WTC11 (cell line): ENCODE data around the gene OR6B2. TPM values are rescaled to one million over a fixed set of nuclear protein-coding genes. Genes with fewer than 3 reads are reported as not detected.

ENCODE experiments used
- ATAC-seq: fragments of 200-7000 bp; cut with Tn5 transposase; 2 replicates; pipeline ENCODE4 v1.10.0; 2021; ENCODE audit warnings: mild to moderate bottlenecking, moderate library complexity
- CTCF ChIA-PET: fragments of 300-600 bp; sonication (Branson Sonifier 250); formaldehyde crosslinking; loops from one replicate; lab custom pipeline; 2021; ENCODE audit warnings: antibody characterized with exemption; lab: Charles Lee
- POLR2A ChIA-PET: fragments of 350-600 bp; sonication (Branson Sonifier 250); formaldehyde crosslinking; loops from one replicate; lab custom pipeline; 2021; ENCODE audit warnings: antibody characterized with exemption; lab: Charles Lee
- DNase-seq: peaks from one replicate; pipeline ENCODE4 v3.0.0; 2021; ENCODE audit warnings: low spot score
- H3K27ac Mint-ChIP-seq: 2 replicates; pipeline ENCODE4 v1.8.0; 2021; ENCODE audit warnings: mixed read lengths
- H3K27me3 Mint-ChIP-seq: 2 replicates; pipeline ENCODE4 v1.8.0; 2021; ENCODE audit warnings: low read depth, mild to moderate bottlenecking, moderate library complexity, mixed read lengths
- H3K36me3 Mint-ChIP-seq: 2 replicates; pipeline ENCODE4 v1.8.0; 2021; ENCODE audit warnings: mixed read lengths
- H3K4me1 Mint-ChIP-seq: 2 replicates; pipeline ENCODE4 v1.8.0; 2022; ENCODE audit warnings: mixed read lengths
- H3K4me3 Mint-ChIP-seq: 2 replicates; pipeline ENCODE4 v1.8.0; 2021; ENCODE audit warnings: mild to moderate bottlenecking, moderate library complexity, mixed read lengths
- H3K9me3 Mint-ChIP-seq: 2 replicates; pipeline ENCODE4 v1.8.0; 2021; ENCODE audit warnings: mixed read lengths
- CREB1 ChIP-seq: sonication (generic); formaldehyde crosslinking; IDR thresholded peaks from 2 replicates; pipeline ENCODE4 v1.8.0; 2023; ENCODE audit warnings: mild to moderate bottlenecking, missing genetic modification reagents
- FOXK1 ChIP-seq: sonication (generic); formaldehyde crosslinking; IDR thresholded peaks from 2 replicates; pipeline ENCODE4 v1.8.0; 2022; ENCODE audit warnings: mild to moderate bottlenecking, moderate library complexity, missing genetic modification reagents
- GABPB1 ChIP-seq: sonication (generic); formaldehyde crosslinking; IDR thresholded peaks from 2 replicates; pipeline ENCODE4 v1.8.1; 2023; ENCODE audit warnings: mild to moderate bottlenecking, missing genetic modification reagents
- HMGA2 ChIP-seq: fragments of 250-450 bp; sonication (Bioruptor Pico); IDR thresholded peaks from 2 replicates; pipeline ENCODE4 v1.4.0; 2021; ENCODE audit warnings: mild to moderate bottlenecking, moderate library complexity
- KAT7 ChIP-seq: sonication (generic); formaldehyde crosslinking; IDR thresholded peaks from 2 replicates; pipeline ENCODE4 v1.8.1; 2023; ENCODE audit warnings: missing genetic modification reagents, mild to moderate bottlenecking, borderline replicate concordance
- NFE2L1 ChIP-seq: sonication (generic); formaldehyde crosslinking; IDR thresholded peaks from 2 replicates; pipeline ENCODE4 v1.8.1; 2023; ENCODE audit warnings: missing genetic modification reagents
- NFYB ChIP-seq: sonication (generic); formaldehyde crosslinking; conservative IDR thresholded peaks from 2 replicates; pipeline ENCODE4 v1.8.0; 2022; ENCODE audit warnings: low read depth, missing genetic modification reagents
- PRRX2 ChIP-seq: fragments of 250-450 bp; sonication (Bioruptor Pico); IDR thresholded peaks from 2 replicates; pipeline ENCODE4 v1.8.0; 2021; ENCODE audit warnings: mild to moderate bottlenecking
- SP1 ChIP-seq: sonication (generic); formaldehyde crosslinking; conservative IDR thresholded peaks from 2 replicates; pipeline ENCODE4 v1.8.1; 2022; ENCODE audit warnings: missing genetic modification reagents
- TEAD4 ChIP-seq: sonication (generic); formaldehyde crosslinking; IDR thresholded peaks from 2 replicates; pipeline ENCODE4 v1.8.0; 2022; ENCODE audit warnings: mild to moderate bottlenecking, missing genetic modification reagents
- ZNF121 ChIP-seq: sonication (generic); formaldehyde crosslinking; IDR thresholded peaks from 2 replicates; pipeline ENCODE4 v1.8.0; 2023; ENCODE audit warnings: missing genetic modification reagents
- ZNF416 ChIP-seq: fragments of 250-450 bp; sonication (Bioruptor Pico); IDR thresholded peaks from 2 replicates; pipeline ENCODE4 v1.9.0; 2021; ENCODE audit warnings: mild to moderate bottlenecking, inconsistent platforms
- total RNA-seq: library from RNA; stranded (reverse); gene quantifications from 3 replicates; pipeline ENCODE4 v1.2.3, GENCODE V29; 2021
- TF ChIP-seq, protein P1 (sequence below): sonication (generic); formaldehyde crosslinking; IDR thresholded peaks from 2 replicates; pipeline ENCODE4 v1.8.1; 2022; ENCODE audit warnings: low read depth, missing genetic modification reagents, borderline replicate concordance
- TF ChIP-seq, protein P2 (sequence below): sonication (generic); formaldehyde crosslinking; IDR thresholded peaks from 2 replicates; pipeline ENCODE4 v1.8.1; 2023; ENCODE audit warnings: mild to moderate bottlenecking, missing genetic modification reagents, moderate library complexity
- TF ChIP-seq, protein P3 (sequence below): sonication (generic); formaldehyde crosslinking; IDR thresholded peaks from 2 replicates; pipeline ENCODE4 v1.8.1; 2023; ENCODE audit warnings: mild to moderate bottlenecking, missing genetic modification reagents
- TF ChIP-seq, protein P4 (sequence below): sonication (generic); formaldehyde crosslinking; IDR thresholded peaks from 2 replicates; pipeline ENCODE4 v1.8.1; 2022; ENCODE audit warnings: mild to moderate bottlenecking, missing genetic modification reagents, moderate library complexity, borderline replicate concordance
- TF ChIP-seq, protein P5 (sequence below): fragments of 250-450 bp; sonication (Bioruptor Pico); conservative IDR thresholded peaks from 2 replicates; pipeline ENCODE4 v1.9.0; 2021; ENCODE audit warnings: mild to moderate bottlenecking
- TF ChIP-seq, protein P6 (sequence below): sonication (generic); formaldehyde crosslinking; conservative IDR thresholded peaks from 2 replicates; pipeline ENCODE4 v1.8.1; 2023; ENCODE audit warnings: mild to moderate bottlenecking, low read depth, missing genetic modification reagents, moderate library complexity
- TF ChIP-seq, protein P7 (sequence below): sonication (generic); formaldehyde crosslinking; conservative IDR thresholded peaks from 2 replicates; pipeline ENCODE4 v1.8.1; 2022; ENCODE audit warnings: mild to moderate bottlenecking, missing genetic modification reagents
- TF ChIP-seq, protein P8 (sequence below): sonication (generic); formaldehyde crosslinking; IDR thresholded peaks from 2 replicates; pipeline ENCODE4 v1.8.1; 2022; ENCODE audit warnings: mild to moderate bottlenecking, moderate library complexity, missing genetic modification reagents

OR6B2 gene
- total RNA-seq, 1 experiment from 2014 or later, result not detected

DNA sequence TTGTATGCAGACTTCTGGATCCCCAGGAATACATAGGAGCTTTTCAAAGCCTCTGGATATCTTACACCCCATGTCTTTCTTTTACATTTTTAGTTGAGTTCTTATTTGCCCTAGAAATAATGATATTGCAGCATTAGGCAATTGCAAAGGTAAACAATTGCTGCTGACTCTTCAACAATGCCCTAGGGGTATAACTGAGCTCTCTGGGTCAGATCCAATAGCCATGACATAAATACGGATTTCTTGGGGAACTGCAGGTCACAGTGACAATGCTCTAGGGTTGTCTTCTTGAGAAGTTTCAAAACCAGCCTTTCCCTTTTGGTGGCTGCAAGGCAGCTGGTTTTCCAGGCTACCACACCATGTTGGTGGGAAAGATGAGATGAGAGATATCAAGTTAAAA lies 39.6 kb upstream of the OR6B2 start:
- H3K36me3 Mint-ChIP-seq, result peaks cover 9% of the 10 kb centered on the region
- H3K9me3 Mint-ChIP-seq, result peaks cover 44% of the 10 kb centered on the region

DNA sequence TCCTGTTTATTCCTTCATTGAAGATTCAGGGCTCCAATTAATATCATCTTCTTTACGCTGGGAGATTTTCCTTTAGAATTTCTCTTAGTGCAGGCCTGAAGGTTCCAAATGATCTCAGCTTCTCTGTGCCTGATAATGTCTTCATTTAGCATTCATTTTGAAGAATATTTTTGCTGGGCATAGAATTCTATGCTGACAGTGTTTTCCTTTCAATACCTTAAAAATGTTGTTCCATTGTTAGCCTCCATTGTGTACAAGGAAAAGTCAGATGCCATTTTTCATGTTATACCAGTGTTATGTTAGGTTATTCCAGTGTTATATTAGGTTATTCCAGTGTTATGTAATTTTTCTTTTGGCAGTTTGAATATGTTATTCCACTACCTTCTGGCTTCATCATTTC lies 38.0 kb upstream of the OR6B2 start:
- H3K27ac Mint-ChIP-seq, result no peak overlapping the region
- no peak for DNase-seq
- H3K27me3 Mint-ChIP-seq, result no peaks in the 10 kb centered on the region

More for the DNA sequence above, 39.6 kb upstream of the OR6B2 start:
- ChIA-PET POLR2A (no interaction called here), CTCF (interaction anchor here (1.5 kb wide), 1 partner anchor 9 kb away, joined by 3 read pairs; no protein-coding TSS in a partner anchor)
- Mint-ChIP-seq H3K27ac (no peak overlapping the region), H3K27me3 (no peaks in the 10 kb centered on the region), H3K4me1 (peaks cover 24% of the 10 kb centered on the region), H3K4me3 (no peak overlapping the region)
- ATAC-seq (no peak), DNase-seq (no peak)
- TF ChIP-seq, protein P1, sequence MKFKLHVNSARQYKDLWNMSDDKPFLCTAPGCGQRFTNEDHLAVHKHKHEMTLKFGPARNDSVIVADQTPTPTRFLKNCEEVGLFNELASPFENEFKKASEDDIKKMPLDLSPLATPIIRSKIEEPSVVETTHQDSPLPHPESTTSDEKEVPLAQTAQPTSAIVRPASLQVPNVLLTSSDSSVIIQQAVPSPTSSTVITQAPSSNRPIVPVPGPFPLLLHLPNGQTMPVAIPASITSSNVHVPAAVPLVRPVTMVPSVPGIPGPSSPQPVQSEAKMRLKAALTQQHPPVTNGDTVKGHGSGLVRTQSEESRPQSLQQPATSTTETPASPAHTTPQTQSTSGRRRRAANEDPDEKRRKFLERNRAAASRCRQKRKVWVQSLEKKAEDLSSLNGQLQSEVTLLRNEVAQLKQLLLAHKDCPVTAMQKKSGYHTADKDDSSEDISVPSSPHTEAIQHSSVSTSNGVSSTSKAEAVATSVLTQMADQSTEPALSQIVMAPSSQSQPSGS (CRISPR knock-in tag), result no peak
- TF ChIP-seq, protein P2, sequence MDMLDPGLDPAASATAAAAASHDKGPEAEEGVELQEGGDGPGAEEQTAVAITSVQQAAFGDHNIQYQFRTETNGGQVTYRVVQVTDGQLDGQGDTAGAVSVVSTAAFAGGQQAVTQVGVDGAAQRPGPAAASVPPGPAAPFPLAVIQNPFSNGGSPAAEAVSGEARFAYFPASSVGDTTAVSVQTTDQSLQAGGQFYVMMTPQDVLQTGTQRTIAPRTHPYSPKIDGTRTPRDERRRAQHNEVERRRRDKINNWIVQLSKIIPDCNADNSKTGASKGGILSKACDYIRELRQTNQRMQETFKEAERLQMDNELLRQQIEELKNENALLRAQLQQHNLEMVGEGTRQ (CRISPR knock-in tag), result no peak
- TF ChIP-seq, protein P3, sequence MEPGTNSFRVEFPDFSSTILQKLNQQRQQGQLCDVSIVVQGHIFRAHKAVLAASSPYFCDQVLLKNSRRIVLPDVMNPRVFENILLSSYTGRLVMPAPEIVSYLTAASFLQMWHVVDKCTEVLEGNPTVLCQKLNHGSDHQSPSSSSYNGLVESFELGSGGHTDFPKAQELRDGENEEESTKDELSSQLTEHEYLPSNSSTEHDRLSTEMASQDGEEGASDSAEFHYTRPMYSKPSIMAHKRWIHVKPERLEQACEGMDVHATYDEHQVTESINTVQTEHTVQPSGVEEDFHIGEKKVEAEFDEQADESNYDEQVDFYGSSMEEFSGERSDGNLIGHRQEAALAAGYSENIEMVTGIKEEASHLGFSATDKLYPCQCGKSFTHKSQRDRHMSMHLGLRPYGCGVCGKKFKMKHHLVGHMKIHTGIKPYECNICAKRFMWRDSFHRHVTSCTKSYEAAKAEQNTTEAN (CRISPR knock-in tag), result no peak
- TF ChIP-seq, protein P4, sequence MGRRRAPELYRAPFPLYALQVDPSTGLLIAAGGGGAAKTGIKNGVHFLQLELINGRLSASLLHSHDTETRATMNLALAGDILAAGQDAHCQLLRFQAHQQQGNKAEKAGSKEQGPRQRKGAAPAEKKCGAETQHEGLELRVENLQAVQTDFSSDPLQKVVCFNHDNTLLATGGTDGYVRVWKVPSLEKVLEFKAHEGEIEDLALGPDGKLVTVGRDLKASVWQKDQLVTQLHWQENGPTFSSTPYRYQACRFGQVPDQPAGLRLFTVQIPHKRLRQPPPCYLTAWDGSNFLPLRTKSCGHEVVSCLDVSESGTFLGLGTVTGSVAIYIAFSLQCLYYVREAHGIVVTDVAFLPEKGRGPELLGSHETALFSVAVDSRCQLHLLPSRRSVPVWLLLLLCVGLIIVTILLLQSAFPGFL (CRISPR knock-in tag), result no peak
- TF ChIP-seq ZNF416 (CRISPR knock-in tag) (no peak), FOXK1 (CRISPR knock-in tag) (no peak), TEAD4 (CRISPR knock-in tag) (no peak)
- TF ChIP-seq, protein P5, sequence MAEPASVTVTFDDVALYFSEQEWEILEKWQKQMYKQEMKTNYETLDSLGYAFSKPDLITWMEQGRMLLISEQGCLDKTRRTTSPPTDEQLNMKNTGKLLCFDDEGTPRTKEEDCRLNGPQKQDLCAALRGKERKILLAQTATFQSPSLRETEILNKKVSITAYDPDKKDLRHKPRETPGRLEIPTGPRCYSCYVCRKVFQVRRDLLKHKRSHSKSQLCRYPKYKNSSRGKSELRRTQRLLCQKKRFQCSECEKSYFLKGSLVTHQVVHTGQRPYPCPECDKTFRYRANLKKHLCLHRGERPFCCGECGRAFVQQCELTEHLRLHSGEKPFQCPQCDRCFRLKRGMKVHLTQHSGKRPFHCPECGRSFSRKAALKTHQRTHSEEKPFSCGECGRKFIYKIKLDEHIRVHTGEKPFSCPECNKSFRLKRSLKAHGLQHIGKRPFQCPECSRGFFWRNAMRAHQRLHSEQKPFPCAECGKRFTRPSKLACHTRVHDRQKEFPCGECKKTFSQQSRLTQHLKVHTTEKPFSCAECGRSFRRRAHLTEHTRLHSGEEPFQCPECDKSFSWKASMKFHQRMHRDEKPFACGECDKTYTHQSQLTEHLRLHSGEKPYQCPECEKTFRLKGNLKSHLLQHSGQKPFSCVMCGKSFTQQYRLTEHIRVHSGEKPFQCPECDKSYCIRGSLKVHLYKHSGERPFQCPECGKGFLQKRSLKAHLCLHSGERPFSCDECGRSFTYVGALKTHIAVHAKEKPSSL (CRISPR knock-in tag), result no peak

More for the DNA sequence above, 38.0 kb upstream of the OR6B2 start:
- Mint-ChIP-seq H3K4me1 (peaks cover 24% of the 10 kb centered on the region), H3K4me3 (no peak overlapping the region), H3K36me3 (peaks cover 9% of the 10 kb centered on the region), H3K9me3 (peaks cover 33% of the 10 kb centered on the region)
- ATAC-seq, result no peak
- ChIA-PET POLR2A (no interaction called here), CTCF (no interaction called here)
- TF ChIP-seq NFYB (no peak), CREB1 (CRISPR knock-in tag) (no peak), GABPB1 (CRISPR knock-in tag) (no peak), NFE2L1 (CRISPR knock-in tag) (no peak), SP1 (no peak), ZNF121 (CRISPR knock-in tag) (no peak), PRRX2 (no peak), KAT7 (no peak), HMGA2 (CRISPR knock-in tag) (no peak)
- TF ChIP-seq, protein P6, sequence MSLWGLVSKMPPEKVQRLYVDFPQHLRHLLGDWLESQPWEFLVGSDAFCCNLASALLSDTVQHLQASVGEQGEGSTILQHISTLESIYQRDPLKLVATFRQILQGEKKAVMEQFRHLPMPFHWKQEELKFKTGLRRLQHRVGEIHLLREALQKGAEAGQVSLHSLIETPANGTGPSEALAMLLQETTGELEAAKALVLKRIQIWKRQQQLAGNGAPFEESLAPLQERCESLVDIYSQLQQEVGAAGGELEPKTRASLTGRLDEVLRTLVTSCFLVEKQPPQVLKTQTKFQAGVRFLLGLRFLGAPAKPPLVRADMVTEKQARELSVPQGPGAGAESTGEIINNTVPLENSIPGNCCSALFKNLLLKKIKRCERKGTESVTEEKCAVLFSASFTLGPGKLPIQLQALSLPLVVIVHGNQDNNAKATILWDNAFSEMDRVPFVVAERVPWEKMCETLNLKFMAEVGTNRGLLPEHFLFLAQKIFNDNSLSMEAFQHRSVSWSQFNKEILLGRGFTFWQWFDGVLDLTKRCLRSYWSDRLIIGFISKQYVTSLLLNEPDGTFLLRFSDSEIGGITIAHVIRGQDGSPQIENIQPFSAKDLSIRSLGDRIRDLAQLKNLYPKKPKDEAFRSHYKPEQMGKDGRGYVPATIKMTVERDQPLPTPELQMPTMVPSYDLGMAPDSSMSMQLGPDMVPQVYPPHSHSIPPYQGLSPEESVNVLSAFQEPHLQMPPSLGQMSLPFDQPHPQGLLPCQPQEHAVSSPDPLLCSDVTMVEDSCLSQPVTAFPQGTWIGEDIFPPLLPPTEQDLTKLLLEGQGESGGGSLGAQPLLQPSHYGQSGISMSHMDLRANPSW (CRISPR knock-in tag), result no peak
- TF ChIP-seq, protein P7, sequence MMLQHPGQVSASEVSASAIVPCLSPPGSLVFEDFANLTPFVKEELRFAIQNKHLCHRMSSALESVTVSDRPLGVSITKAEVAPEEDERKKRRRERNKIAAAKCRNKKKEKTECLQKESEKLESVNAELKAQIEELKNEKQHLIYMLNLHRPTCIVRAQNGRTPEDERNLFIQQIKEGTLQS (CRISPR knock-in tag), result no peak
- TF ChIP-seq, protein P8, sequence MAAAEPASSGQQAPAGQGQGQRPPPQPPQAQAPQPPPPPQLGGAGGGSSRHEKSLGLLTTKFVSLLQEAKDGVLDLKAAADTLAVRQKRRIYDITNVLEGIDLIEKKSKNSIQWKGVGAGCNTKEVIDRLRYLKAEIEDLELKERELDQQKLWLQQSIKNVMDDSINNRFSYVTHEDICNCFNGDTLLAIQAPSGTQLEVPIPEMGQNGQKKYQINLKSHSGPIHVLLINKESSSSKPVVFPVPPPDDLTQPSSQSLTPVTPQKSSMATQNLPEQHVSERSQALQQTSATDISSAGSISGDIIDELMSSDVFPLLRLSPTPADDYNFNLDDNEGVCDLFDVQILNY (CRISPR knock-in tag), result no peak
- TF ChIP-seq, protein P3 (CRISPR knock-in tag), result no peak
